Activated CD4-positive, CD25-positive, alpha-beta regulatory T cell treated with anti-CD3 and anti-CD28 coated beads, Interleukin-2, amount 50 U/mL, for 72 hours (primary cell): ENCODE data around the gene WDR70.
"Not testable (repeated sequence)": the region's sequence is repeated elsewhere in the genome, so short reads cannot be mapped to it uniquely, and the experiment has no call there.

ENCODE experiments used
- DNase-seq: peaks from one replicate; pipeline ENCODE4 v3.0.0; 2021

The WDR70 gene

DNA sequence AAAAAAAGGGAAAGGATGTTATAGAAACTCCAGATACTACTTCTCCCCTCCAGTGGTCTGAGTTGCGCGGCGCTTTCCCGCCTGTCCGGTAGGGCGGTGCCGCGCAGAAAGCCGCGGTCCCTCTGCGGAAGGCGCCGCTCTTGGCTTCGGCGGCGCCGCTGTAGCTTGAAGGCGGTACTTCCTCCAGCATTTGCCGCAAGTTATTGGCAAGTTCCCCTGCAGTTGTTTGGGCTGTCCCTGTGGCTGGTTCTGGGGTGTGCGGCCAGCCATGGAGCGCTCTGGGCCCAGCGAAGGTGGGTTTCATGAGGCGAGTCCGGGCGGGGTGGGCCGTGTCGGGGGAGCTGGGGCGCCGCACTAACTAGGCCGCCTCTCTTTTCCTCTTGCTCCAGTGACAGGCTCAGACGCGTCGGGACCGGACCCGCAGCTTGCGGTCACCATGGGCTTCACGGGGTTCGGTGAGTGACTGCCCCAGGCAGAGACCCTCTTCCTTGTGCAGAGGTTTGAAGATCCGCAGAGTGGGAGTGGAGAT, at the start of gene WDR70:
Gene WDR70, plus strand, starts transcription at position 219 of the 529 bp plus-strand sequence. Its CDS starts 50 bp downstream, at position 269.
- DNase-seq = peak; percentile 73

DNA sequence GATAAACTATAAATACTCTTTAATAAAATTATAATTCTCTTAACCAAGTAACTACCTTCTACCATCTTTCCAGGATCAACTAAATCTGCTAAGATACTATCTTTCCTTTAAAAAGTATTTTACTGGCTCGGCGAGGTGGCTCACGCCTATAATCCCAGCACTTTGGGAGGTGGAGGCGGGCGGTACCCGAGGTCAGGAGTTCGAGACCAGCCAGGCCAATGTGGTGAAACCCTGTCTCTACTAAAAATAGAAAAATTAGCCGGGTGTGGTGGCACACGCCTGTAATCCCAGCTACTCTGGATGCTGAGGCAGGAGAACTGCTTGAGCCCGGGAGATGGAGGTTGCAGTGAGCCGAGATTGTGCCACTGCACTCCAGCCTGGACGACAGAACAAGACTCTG, 44.4 kb upstream of the WDR70 start:
- DNase-seq = not testable (repeated sequence)

DNA sequence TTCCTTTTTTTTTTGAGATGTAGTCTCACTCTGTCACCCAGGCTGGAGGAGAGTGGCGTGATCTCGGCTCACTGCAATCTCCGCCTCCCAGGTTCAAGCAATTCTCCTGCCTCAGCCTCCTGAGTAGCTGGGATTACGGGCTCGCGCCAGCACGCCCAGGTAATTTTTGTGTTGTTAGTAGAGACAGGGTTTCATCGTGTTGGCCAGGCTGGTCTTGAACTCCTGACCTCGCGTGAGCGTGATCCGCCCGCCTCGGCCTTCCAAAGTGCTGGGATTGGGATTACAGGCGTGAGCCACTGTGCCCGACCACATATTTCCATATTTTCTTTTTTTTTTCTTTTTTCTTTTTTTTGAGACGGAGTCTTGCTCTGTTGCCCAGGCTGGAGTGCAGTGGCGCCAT, 36.4 kb upstream of the WDR70 start:
- not testable (repeated sequence) for DNase-seq

DNA sequence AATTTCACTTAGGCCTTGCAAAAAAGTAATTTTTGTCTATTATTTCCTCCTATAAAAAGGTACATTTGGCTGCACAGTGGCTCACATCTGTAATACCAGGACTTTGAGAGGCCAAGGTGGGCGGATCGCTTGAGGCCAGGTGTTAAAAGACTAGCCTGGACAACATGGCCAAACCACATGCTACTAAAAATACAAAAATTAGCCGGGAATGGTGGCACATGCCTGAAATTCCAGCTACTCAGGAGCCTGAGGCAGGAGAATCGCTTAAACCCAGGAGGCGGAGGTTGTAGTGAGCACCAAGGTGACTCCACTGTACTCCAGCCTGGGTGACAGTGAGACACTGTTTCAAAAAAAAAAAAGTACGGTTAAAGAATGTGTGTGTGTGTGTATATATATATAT, 24.0 kb upstream of the WDR70 start:
- no peak for DNase-seq

DNA sequence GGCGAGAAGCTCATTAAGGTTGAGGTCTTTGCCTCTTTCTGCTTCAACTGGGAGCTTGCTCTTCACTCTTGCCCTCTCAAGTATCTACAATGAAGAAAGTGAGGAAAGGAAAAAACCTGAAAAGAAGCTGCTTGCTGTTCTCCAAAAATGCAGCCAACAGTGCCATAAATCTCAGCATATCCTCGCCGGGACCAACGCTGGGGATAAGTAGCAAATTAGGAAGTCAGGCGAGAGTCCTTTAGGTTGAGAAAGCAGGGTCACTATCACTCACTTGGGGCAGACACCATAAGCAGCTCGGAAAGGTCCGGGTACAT, 8.6 kb upstream of the WDR70 start:
- no peak for DNase-seq

DNA sequence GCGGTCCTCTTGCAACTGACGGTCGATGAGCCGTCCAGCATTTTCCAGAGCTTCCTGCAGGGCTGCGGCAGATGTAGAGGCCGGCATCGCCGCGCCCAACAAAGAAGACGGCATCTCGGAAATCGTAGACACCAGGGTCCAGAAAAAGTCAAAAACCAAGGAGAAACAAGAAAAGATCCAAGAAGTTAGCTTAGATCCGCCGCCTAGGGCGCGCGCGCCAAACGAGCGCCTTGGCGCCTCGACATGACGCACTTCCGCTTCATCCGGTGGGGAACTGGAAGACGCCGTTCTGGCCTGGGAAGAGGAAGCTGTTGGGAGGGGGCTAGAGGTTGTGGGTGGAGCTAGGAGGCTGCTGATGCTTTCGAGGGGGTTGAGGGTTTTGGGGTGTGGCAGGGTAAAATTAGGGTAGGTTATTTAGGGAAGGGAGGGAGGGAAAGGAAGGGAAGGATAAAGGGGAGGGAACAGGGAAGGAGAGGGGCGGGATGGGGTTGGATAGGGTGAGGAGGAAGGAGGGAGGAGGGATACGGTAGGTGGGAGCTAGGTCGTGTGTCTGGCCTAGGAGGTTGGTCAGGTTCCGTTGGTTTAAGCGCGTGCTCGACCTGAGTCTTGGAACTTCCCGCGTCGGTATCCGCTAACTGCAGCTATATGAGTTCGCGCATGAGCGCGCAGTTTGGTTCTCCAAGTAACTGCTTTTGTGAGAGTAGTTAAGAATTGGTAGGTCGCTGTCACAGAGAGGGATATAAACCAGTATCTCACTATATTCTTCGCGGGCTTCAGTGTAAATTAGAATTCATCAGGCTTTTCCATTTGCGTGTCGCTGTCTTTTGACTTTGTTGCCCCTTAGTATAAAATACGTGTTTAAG, 8.0 kb upstream of the WDR70 start, which contains the start of gene NUP155:
Gene NUP155, minus strand, starts transcription at position 243 of the 863 bp plus-strand sequence. Its CDS starts 129 bp downstream, at position 114.
- DNase-seq = peak; percentile 83

DNA sequence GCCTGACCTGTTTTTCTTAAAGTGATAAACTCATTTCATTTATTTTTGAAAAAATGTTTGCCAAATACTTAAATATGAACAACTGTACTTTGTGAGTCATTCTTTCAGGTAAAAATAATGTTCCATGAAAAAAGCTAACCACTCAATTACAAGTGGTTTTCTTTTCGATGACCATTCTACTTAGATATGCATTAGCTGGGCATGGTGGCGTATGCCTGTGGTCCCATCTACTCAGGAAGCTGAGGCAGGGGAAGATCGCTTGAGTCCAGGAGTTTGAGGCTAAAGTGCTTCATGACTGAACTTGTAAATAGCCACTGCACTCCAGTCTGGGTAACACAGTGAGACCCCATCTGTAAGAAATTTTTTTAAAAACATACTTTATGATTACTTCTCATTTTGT, 4.0 kb upstream of the WDR70 start:
- DNase-seq = no peak

DNA sequence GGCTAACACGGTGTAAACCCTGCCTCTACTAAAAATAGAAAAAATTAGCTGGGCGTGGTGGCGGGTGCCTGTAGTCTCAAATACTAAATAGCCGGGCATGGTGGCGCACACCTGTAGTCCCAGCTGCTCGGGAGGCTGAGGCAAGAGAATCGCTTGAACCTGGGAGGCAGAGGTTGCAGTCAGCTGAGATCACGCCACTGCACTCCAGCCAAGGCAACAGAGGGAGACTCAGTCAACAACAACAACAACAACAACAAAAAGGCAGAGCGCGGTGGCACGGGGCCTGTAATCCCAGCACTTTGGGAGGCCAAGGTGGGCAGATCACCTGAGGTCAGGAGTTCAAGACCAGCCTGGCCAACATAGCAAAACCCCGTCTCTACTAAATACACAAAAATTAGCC, 1.1 kb upstream of the WDR70 start:
- DNase-seq = not testable (repeated sequence)

DNA sequence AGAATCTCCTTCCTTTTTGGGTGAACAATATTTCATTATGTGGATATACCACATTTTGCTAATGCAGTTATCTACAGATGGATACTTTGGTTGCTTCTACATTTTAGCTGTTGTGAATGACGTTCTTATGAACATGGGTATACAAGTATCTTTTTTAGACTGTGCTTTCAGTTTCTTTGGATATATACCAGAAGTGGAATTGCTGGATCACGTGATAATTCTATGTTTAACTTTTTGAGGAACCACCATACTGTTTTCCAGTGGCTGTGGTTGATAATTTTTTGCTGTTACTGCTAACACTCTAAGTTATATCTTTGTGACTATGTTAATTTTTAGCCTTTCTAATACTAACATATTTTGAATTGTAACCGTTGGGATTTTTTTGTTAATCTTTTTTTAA, 12.5 kb downstream of the WDR70 start:
- no peak for DNase-seq

DNA sequence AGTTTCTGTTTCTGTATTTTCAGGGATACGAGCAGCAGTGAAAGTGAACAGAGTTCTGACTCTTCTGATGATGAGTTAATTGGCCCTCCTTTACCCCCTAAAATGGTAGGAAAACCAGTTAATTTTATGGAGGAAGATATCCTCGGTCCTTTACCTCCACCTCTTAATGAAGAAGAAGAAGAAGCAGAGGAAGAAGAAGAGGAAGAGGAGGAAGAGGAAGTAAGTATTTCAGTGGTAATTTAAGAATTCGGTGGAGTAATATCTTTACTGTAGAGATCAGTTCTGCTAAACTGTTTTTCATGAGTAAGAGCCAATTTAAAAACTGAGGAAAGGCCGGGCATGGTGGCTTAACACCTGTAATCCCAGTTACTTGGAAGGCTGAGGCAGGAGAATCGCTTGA, 17.2 kb downstream of the WDR70 start:
- no peak for DNase-seq

DNA sequence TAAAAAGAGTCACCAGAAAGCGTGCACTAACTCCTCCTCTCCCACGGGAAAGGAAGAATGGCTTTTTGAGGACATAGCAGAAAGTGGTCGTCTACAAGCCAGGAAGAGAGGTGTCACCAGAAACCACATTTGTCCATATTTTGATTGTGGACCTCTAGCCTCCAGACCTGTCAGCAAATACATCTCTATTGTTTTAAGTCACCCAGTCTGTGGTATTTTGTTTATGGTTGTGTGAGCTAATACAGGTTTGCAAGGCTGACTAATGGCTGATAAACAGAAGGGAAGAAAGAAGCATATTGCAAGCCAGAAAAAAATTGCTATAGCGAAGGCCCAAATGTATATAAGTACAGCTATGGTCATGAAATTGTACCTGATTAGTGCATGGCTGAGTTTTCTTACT, 21.4 kb downstream of the WDR70 start:
- DNase-seq = no peak

DNA sequence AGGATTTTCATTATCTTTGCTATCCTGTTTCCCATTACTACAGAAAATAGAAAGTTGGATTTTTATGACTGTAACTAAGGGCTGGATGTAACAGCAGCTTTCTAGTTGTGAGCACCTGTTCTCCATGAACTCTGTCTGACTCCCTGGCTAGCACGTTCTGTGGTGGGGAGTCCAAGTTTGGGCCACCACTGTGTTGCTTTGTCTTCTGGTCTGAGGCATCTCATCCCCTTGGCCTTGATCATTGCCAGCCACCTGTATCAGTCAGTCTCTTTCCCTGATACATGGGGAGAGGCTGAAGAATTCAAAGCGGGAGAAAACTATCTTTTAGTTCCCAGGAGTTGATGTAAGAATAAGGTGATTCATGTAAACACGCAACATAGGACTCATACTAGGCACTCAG, 33.4 kb downstream of the WDR70 start:
- no peak for DNase-seq

DNA sequence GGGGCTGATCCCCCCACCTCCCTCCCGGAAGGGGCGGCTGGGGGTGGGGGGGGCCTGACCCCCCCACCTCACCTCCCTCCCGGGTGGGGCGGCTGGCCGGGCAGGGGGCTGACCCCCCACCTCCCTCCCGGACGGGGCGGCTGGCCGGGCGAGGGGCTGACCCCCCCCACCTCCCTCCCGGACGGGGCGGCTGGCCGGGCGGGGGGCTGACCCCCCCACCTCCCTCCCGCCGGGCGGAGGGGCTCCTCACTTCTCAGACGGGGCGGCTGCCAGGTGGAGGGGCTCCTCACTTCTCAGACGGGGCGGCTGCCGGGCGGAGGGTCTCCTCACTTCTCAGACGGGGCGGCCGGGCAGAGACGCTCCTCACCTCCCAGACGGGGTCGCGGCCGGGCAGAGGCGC, 36.3 kb downstream of the WDR70 start:
- DNase-seq = not testable (repeated sequence)

DNA sequence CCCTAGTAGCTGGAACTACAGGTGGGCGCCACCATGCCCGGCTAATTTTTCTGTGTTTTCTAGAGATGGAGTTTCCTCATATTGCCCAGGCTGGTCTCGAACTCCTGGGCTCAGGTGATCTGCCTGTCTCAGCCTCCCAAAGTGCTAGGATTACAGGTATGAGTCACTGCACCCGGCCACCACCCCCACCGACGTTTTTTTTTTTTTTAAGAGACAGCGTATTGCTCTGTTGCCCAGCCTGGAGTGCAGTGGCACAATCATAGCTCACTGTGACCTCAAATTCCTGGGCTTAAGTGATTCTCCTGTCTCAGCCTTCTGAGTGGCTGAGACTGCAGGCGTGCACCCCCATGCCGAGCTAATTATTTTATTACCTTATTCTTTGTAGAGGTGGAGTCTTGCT, 38.2 kb downstream of the WDR70 start:
- DNase-seq = no peak

DNA sequence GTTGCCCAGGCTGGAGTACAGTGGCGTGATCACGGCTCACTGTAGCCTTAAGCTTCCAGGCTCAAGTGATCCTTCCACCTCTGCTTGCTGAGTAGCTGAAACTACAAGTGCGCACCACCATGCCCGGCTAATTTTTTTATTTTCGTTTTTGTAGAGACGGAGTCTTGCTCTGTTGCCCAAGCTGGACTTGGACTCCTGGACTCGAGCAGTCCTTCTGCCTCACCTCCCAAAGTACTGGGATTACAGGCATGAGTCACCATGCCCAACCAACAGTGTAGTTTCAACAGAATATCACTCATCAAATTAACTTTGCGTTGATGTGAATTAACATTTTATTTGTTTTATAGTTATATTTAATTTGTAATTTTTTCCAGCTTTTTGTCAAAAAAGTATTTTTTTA, 45.3 kb downstream of the WDR70 start:
- DNase-seq = no peak

DNA sequence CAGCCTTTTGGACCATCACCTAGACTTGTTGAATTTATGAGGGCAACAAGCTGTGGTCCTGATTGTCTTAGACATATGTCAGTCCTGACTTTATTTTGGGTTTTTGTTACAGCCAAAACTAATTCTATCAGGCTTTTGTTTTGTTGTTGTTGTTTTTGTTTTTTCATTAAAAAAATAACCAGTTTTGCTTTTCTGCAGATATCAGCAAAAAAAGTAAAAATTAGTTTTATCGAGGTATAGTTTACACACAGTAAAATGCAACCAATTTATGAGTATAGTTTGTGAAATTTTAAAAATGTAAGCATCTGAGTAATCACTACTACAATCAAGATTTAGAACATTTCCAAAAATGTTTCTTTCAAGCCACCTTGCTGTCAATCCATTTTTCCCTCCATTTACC, 48.9 kb downstream of the WDR70 start:
- no peak for DNase-seq

DNA sequence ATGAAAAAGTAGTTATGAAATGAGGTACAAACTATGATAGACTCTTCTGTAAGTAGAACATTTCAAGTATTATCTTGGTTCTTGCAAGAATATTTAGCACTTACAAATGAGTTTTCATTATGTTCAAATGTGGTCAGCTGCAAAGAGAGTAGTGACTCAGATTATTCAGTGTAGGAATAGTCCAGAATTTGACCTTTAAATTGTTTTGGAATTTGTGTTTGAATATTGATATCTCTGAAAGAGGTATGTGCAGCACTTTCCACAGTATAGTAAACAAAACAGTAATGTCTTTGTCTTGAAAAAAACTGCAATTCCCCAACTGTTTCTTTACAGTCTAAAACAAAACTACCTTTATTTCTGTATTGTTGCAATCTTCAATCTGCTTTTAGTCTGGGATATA, 56.1 kb downstream of the WDR70 start:
- DNase-seq = no peak

DNA sequence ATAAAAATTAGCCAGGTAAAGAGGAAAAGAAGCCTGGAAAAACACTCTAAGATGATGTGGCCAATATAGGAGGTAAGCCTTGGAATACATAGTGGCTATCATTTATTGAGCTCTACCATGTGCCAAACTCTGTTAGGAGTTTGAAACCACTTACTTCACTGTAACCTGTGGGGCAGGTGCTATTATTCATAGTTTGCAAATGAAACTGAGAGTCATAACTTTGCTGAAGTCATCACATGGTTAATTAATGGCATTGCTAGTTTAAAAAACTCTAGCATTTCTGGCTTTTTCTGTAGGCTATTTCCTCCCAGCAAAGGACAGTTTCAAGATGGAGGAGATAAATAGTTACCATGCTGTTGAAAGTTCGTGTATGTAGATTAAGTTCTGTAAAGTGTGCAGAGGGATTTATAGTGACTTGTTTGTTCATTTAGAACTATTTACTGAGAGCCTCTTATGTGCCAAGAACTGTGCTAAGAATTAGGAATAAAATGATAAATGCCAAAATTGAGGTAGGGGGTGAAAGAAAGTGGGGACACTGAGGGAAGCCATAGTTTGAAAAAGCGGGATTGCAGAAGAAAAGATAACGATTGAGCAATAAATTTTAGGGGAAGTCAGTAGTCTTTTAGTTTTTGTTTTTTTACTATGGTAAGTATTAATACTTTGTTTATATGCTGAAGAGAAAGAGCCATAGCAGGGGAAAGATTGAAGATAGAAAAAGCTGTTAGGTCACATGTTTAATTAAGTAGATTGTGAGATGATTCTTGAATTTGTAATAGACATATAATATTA, 57.2 kb downstream of the WDR70 start:
- no peak for DNase-seq

DNA sequence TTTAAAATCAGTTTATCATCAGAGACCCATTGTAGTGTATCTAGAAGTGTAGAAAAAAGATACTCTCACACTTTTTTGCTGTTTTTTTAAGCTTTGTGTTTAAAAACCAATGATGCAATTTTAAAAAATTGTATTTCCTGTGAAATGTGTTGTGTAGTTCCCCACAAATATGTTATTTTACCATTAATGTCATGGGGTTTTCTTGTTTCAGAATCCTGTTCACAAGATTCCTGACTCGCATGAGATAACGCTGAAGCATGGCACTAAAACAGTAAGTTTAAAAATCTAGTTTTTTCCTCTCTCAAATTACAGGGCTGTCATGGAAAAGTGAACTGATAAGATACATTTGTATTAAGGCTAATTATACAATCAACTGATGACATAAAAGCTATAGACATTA, 58.6 kb downstream of the WDR70 start:
- DNase-seq = no peak

DNA sequence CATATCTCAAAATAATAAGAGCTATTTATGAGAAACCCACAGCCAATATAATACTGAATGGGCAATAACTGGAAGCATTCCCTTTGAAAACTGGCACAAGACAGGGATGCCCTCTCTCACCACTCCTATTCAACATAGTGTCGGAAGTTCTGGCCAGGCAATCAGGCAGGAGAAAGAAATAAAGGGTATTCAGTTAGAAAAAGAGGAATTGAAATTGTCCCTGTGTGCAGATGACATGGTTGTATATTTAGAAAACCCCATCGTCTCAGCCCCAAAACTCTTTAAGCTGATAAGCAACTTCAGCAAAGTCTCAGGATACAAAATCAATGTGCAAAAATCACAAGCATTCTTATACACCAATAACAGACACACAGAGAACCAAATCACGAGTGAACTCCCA, 66.7 kb downstream of the WDR70 start:
- not testable (repeated sequence) for DNase-seq

DNA sequence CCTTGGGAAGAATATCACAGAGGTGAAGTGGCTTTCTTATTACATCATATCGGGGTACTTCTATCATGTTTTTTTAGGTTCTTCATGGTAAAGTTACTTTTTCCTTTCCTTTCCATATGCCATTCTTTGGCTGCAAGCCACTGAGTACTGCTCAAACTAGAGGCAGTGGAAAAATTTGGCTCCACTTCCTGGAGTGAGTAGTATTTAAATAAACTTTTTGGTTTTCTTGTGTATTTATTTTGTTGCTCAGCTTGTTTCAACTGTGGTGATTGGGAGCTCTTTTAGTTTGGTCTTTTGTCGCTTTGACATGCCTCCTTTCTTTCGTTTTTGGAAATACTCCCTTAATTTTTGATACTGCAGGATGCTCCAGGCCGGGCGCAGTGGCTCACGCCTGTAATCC, 69.8 kb downstream of the WDR70 start:
- DNase-seq = no peak

DNA sequence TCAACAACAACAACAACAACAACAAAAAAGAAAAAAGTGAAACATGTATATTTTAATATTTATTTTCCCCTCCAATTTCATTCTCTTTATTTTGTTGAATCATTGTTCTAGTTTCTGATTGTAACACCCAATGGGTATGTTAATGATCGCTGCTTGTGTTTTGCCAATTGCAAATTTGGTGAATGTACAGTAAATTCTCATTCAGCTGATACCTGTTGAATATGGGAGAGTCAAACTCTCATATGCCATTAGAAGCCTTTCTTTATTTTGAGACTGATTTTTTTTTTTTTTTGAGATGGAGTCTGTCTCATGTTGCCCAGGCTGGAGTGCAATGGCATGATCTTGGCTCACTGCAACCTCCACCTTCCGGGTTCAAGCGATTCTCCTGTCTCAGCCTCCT, 72.9 kb downstream of the WDR70 start:
- DNase-seq = not testable (repeated sequence)

DNA sequence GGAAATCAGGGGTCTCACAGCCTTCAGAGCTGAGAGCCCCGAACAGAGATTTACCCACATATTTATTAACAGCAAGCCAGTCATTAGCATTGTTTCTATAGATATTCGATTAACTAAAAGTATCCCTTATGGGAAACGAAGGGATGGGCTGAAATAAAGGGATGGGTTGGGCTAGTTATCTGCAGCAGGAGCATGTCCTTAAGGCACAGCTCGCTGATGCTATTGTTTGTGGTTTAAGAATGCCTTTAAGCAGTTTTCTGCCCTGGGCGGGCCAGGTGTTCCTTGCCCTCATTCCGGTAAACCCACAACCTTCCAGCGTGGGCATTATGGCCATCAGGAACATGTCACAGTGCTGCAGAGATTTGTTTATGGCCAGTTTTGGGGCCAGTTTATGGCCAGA, 74.1 kb downstream of the WDR70 start:
- DNase-seq = not testable (repeated sequence)
